22Rv1 (cell line): Measurements from ENCODE around the gene PRMT7.

Experiments used
- H3K27ac ChIP-seq: fragments of 450-650 bp; 2 replicates; pipeline ENCODE4 v1.5.1; 2017
- ZFX ChIP-seq: fragments of 450-650 bp; IDR thresholded peaks from 2 replicates; pipeline ENCODE4 v1.6.1; 2017; ENCODE audit warnings: antibody characterized with exemption, borderline replicate concordance
- TF ChIP-seq, protein P1 (sequence below): fragments of 450-650 bp; IDR thresholded peaks from 2 replicates; pipeline ENCODE4 v1.5.1; 2017; ENCODE audit warnings: mild to moderate bottlenecking

Gene PRMT7

DNA sequence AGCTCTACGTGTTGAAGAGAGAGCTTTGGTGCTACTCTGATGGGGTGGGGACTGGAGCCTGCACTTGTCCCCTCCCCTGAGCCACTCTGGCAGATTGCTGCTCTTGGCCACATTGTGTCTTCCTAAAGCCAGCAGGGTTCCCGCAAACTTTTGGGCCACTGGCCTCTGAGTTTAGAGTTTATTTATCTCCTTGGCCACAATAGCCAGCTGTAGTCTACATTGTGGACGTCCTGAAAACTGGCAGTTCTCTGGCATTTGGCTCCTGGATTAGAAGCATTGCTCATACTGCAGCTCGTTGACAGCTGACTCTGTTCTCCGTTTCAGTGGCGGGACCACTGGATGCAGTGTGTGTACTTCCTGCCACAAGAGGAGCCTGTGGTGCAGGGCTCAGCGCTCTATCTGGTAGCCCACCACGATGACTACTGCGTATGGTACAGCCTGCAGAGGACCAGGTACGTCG, 34.6 kb downstream of the PRMT7 start:
- H3K27ac ChIP-seq = no peak overlapping the region
- TF ChIP-seq, protein P1, sequence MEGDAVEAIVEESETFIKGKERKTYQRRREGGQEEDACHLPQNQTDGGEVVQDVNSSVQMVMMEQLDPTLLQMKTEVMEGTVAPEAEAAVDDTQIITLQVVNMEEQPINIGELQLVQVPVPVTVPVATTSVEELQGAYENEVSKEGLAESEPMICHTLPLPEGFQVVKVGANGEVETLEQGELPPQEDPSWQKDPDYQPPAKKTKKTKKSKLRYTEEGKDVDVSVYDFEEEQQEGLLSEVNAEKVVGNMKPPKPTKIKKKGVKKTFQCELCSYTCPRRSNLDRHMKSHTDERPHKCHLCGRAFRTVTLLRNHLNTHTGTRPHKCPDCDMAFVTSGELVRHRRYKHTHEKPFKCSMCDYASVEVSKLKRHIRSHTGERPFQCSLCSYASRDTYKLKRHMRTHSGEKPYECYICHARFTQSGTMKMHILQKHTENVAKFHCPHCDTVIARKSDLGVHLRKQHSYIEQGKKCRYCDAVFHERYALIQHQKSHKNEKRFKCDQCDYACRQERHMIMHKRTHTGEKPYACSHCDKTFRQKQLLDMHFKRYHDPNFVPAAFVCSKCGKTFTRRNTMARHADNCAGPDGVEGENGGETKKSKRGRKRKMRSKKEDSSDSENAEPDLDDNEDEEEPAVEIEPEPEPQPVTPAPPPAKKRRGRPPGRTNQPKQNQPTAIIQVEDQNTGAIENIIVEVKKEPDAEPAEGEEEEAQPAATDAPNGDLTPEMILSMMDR = no peak
- no peak for TF ChIP-seq ZFX

DNA sequence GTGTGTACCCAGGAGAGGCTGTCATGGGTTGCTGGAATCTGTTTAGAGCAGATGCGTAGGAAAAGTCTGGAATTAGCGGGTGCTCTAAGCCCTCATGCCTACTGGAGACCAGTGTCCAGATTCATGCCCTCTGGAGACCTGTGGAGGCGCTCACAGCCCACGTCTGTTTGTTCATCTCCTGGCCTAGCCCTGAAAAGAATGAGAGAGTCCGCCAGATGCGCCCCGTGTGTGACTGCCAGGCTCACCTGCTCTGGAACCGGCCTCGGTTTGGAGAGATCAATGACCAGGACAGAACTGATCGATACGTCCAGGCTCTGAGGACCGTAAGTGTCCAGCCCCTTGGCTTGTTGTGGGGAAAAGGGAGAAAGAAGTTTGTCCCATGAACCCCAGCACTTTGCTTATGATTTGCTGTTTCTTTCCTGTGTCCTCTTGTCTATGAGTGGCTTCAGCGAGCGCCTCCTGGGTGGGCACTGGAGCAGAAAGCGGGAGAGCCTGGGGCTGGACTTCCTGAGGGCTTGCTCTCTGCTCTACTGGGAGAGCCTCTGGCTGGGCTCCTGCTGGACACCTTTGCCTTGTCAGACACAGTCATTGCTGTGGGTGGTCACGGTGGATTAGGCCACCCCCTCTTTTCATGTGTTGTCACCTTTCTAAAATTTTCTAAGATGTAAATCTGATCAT, 35.3 kb downstream of the PRMT7 start:
- H3K27ac ChIP-seq = no peak overlapping the region
- TF ChIP-seq, protein P1 = no peak
- no peak for TF ChIP-seq ZFX

DNA sequence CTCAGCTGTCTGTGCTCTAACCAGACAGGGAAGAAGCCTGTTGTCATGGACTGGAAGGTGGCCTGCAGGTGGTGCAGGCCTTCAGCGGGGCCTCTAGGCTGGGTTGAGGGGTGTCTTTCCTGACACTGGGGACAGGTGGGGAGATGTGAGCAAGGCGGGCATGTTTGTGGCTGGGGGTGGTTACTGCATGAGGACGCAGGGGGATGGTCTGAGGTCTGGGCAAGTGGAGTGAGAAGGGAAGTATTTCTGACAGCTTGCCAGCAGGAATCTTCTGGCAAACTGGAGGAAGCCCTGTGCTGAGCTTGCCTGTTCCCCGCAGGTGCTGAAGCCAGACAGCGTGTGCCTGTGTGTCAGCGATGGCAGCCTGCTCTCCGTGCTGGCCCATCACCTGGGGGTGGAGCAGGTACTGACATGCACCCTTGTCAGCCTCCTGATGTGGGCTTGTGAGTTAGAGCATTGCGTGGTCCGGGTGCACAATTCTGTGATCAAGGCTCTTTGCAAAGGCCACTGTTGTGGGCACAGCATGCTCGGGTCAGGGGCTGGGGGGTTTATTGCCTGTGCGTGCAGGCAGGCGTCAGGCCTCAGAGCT, 36.2 kb downstream of the PRMT7 start:
- no peak for TF ChIP-seq ZFX
- TF ChIP-seq, protein P1 = no peak
- H3K27ac ChIP-seq = no peak overlapping the region

DNA sequence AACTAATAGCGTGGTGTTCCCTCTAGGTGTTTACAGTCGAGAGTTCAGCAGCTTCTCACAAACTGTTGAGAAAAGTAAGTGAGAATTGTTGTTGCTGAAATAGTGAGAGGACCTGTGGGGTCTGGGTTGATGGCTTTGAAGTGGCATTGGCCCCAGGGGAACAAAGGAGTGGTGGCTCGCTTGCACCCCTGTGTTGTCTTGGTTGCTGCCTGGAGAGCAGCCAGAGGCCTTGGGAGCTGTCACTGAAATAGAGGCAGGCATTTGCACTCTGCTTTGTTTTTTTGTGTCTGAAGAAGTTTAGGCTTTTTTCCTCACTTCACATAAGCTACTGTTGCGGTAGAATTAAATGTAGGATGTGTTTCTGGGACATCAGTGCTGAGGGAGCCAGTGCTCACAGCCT, 36.8 kb downstream of the PRMT7 start:
- H3K27ac ChIP-seq = no peak overlapping the region
- TF ChIP-seq, protein P1 = no peak
- no peak for TF ChIP-seq ZFX

DNA sequence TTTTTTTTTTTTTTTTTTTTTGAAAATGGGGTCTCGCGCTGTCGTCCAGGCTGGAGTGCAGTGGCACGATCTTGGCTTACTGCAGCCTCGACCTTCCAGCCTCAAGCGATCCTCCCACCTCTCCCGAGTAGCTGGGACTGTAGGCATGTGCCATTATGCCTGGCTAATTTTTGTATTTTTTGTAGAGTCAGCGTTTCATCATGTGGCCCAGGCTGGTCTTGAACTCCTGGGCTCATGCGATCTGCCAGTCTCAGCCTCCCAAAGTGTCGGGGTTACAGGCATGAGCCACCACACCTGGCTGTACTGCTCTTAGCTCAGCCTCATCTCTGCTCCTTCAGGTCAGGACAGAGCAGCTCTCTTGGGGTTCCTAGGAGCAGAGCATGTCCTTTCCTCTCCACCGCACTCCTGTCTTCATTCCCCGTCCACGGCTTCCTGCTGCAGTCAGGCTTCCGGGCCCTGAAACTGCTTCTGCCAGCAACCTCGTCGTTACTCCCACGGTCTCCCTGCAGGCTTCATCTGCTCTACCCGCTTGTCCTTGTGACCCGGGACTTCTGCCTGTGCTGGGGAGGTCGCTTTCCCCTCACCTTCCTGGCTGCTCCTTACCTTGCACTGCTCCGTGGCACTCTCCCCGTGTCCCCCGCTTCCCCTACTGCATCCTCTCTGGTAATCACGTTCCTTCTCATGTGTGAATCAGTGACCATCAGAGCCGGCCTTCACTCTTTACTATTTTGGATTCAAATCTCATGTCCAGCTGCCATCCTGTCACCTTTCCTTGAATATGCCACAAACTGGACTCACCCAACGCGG, 38.0 kb downstream of the PRMT7 start:
- TF ChIP-seq, protein P1 = no peak
- TF ChIP-seq ZFX = no peak
- no peak overlapping the region for H3K27ac ChIP-seq

DNA sequence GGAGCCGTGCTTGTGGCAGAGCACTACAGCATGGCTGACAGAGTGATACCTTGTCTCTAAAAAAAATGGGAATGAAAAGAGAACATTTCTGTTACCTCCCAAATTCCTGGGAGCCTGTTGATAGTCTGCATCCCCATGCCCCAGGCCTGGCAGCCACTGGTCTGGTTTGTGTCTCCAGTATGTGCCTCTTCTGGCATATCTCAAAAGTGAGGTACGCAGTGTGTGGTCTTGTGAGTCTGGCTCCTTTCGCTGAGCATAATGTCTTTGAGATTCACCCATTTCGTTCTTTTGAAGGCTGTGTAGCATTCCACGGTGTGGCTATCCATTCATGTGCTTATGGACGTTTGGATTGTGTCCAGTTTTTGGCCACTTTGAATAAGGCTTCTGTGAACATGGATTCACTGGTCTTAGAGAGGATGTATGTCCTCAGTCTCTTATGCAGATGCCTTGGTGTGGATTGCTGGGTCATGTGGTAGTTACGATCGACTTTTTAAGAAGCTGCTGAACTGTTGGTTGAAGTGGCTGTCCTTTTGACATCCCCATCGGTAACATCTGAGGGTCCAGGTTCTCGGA, 39.1 kb downstream of the PRMT7 start:
- TF ChIP-seq ZFX = no peak
- TF ChIP-seq, protein P1 = no peak
- H3K27ac ChIP-seq = no peak overlapping the region
